Activated T-cell treated with anti-CD3 and anti-CD28 coated beads, Interleukin-2, amount 50 U/mL, for 24 hours (primary cell): ENCODE data around the gene TXN2.
"Not testable (repeated sequence)": the region's sequence is repeated elsewhere in the genome, so short reads cannot be mapped to it uniquely, and the experiment has no call there.

ENCODE experiments used
- DNase-seq: peaks from one replicate; pipeline ENCODE4 v3.0.0-alpha.2; 2020
- H3K27ac Mint-ChIP-seq: 2 replicates; pipeline ENCODE4 v1.8.0; 2020; ENCODE audit warnings: mild to moderate bottlenecking, mixed read lengths
- H3K27me3 Mint-ChIP-seq: 2 replicates; pipeline ENCODE4 v1.8.0; 2020; ENCODE audit warnings: mixed read lengths
- H3K36me3 Mint-ChIP-seq: 2 replicates; pipeline ENCODE4 v1.8.0; 2020; ENCODE audit warnings: low read depth, mixed read lengths
- H3K4me1 Mint-ChIP-seq: 2 replicates; pipeline ENCODE4 v1.8.0; 2020; ENCODE audit warnings: low read depth, mixed read lengths
- H3K4me3 Mint-ChIP-seq: 2 replicates; pipeline ENCODE4 v1.8.0; 2020; ENCODE audit warnings: mild to moderate bottlenecking, moderate library complexity, mixed read lengths
- H3K9me3 Mint-ChIP-seq: 2 replicates; pipeline ENCODE4 v1.8.0; 2020; ENCODE audit warnings: mixed read lengths

TXN2 gene

GRCh38 chr22:36435516-36436415, 45.7 kb downstream of the TXN2 start:
- H3K36me3 Mint-ChIP-seq: no peaks in the 10 kb centered on the region
- H3K27ac Mint-ChIP-seq: peak overlapping the region; percentile 86
- DNase-seq: peak; percentile 70
- H3K9me3 Mint-ChIP-seq: no peaks in the 10 kb centered on the region
- no peaks in the 10 kb centered on the region for H3K27me3 Mint-ChIP-seq
- peak overlapping the region; percentile 30 for H3K4me3 Mint-ChIP-seq
- H3K4me1 Mint-ChIP-seq: peaks cover 52% of the 10 kb centered on the region

- Mint-ChIP-seq H3K36me3 (no peaks in the 10 kb centered on the region), H3K9me3 (no peaks in the 10 kb centered on the region), H3K27me3 (no peaks in the 10 kb centered on the region), H3K27ac (peak overlapping the region; percentile 63), H3K4me3 (no peak overlapping the region), H3K4me1 (peaks cover 31% of the 10 kb centered on the region)
- no peak for DNase-seq
These were observed 47.9 kb downstream of the TXN2 start for GRCh38 chr22:36433318-36434231.

DNA sequence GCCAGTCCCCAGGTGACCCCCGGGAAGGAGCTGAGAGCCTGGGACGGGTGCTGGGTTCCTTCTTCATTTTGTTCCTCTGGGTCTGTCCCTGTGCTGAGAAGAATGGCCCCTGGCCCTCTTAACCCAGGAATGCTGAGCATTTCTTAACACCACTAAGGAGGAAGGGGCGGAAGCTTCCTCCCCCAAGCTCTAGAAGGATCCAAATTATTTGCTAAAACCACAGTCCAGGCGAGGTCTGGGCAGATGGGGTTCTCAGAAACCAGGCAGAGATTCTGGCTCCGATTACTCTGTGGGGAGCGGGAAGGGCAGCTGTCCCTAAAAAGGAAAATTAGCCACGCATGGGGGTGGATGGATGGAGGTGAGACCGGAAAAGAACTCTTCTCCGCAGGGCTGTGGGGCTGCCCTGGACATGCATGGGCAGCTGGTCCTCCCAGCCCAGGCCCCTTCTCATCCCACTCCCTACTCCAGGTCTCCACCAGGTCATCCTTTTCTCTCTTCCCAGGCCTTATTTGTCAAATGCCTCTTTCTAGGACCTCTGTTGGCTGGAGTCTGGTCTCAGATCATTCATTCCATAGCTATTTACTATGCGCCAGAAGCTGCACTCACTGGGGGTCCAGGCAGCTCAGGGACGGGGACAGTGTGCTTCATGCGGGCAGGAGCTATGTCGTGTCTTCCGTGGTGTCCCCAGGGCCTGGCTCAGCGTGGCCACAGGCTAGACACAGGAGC, 48.7 kb downstream of the TXN2 start:
- no peaks in the 10 kb centered on the region for H3K9me3 Mint-ChIP-seq
- no peak for DNase-seq
- no peaks in the 10 kb centered on the region for H3K36me3 Mint-ChIP-seq
- no peak overlapping the region for H3K27ac Mint-ChIP-seq
- H3K27me3 Mint-ChIP-seq: no peaks in the 10 kb centered on the region
- H3K4me3 Mint-ChIP-seq: no peak overlapping the region
- H3K4me1 Mint-ChIP-seq: peaks cover 30% of the 10 kb centered on the region

DNA sequence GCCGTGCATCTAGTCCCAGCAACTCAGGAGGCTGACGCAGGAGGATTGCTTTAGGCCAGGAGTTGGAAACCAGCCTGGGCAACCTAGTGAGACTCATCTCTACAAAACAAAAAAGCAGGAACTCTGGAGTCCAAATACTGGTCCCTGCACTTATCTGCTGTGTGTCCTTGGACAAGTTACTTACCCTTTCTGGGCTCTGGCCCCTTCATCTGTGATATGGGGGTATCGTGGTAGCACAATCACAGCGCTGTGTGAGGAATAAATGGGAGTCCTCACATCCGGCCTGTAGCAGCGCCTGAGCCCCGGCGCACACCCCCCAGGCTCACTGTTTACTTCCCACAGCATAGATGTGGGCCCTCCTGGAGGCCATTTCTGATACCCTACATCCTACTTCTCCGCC, 49.5 kb downstream of the TXN2 start:
- no peak overlapping the region for H3K27ac Mint-ChIP-seq
- H3K27me3 Mint-ChIP-seq: no peaks in the 10 kb centered on the region

GRCh38 chr22:36430863-36431262, 50.6 kb downstream of the TXN2 start:
- no peak for DNase-seq
- H3K4me1 Mint-ChIP-seq: peaks cover 30% of the 10 kb centered on the region
- no peak overlapping the region for H3K4me3 Mint-ChIP-seq
- H3K27ac Mint-ChIP-seq: no peak overlapping the region
- H3K36me3 Mint-ChIP-seq: no peaks in the 10 kb centered on the region
- no peaks in the 10 kb centered on the region for H3K27me3 Mint-ChIP-seq
- no peaks in the 10 kb centered on the region for H3K9me3 Mint-ChIP-seq

More for the DNA sequence above, 49.5 kb downstream of the TXN2 start:
- no peaks in the 10 kb centered on the region for H3K9me3 Mint-ChIP-seq
- peaks cover 33% of the 10 kb centered on the region for H3K4me1 Mint-ChIP-seq
- no peak overlapping the region for H3K4me3 Mint-ChIP-seq
- no peaks in the 10 kb centered on the region for H3K36me3 Mint-ChIP-seq
- no peak for DNase-seq

DNA sequence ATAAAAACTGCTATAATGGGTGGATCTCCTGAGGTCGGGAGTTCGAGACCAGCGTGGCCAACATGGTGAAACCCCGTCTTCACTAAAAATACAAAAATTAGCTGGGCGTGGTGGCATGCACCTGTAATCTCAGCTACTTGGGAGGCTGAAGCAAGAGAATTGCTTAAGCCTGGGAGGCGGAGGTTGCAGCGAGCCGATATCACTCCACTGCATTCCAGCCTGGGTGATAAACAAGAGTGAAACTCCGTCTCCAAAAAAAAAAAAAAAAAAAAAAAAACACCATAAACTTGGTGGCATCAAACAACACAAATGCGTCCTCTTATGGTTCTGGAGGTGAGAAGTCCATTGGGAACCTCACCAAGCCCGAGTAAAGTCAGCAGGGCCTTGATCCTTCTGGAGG, 53.5 kb downstream of the TXN2 start:
- not testable (repeated sequence) for DNase-seq, H3K4me3 Mint-ChIP-seq, H3K9me3 Mint-ChIP-seq, H3K27me3 Mint-ChIP-seq, H3K36me3 Mint-ChIP-seq, H3K27ac Mint-ChIP-seq
- H3K4me1 Mint-ChIP-seq: peaks cover 28% of the 10 kb centered on the region

- Mint-ChIP-seq H3K27ac (peak overlapping the region; percentile 75), H3K27me3 (no peaks in the 10 kb centered on the region), H3K4me1 (peaks cover 28% of the 10 kb centered on the region), H3K9me3 (no peaks in the 10 kb centered on the region), H3K36me3 (no peaks in the 10 kb centered on the region), H3K4me3 (peak overlapping the region; percentile 1)
- no peak for DNase-seq
These were observed 55.4 kb downstream of the TXN2 start for GRCh38 chr22:36425977-36426523.

- Mint-ChIP-seq H3K27ac (peak overlapping the region; percentile 42), H3K27me3 (no peaks in the 10 kb centered on the region), H3K9me3 (no peaks in the 10 kb centered on the region), H3K4me3 (no peak overlapping the region), H3K4me1 (peaks cover 28% of the 10 kb centered on the region), H3K36me3 (no peaks in the 10 kb centered on the region)
- no peak for DNase-seq
These were observed 56.4 kb downstream of the TXN2 start for GRCh38 chr22:36424901-36425579.

DNA sequence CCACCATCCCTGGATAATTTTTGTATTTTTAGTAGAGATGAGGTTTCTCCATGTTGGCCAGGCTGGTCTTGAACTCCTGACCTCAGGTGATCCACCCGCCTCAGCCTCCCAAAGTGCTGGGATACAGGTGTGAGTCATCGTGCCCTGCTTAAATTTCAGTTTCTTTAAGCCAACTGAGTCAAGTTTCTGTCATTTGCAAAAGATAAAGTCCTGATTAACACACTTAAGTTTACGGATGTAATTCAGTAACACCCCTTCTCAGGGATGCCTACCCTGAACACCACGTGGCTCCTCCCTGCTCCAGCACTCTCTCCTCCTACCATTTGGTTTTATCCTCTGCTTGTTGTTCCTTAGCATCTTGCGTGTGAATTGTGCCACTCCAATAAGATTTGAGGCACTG, 57.0 kb downstream of the TXN2 start:
- not testable (repeated sequence) for H3K4me3 Mint-ChIP-seq, H3K9me3 Mint-ChIP-seq, DNase-seq, H3K36me3 Mint-ChIP-seq, H3K27me3 Mint-ChIP-seq
- Mint-ChIP-seq H3K4me1 (peaks cover 30% of the 10 kb centered on the region), H3K27ac (peak overlapping the region; percentile 41)

DNA sequence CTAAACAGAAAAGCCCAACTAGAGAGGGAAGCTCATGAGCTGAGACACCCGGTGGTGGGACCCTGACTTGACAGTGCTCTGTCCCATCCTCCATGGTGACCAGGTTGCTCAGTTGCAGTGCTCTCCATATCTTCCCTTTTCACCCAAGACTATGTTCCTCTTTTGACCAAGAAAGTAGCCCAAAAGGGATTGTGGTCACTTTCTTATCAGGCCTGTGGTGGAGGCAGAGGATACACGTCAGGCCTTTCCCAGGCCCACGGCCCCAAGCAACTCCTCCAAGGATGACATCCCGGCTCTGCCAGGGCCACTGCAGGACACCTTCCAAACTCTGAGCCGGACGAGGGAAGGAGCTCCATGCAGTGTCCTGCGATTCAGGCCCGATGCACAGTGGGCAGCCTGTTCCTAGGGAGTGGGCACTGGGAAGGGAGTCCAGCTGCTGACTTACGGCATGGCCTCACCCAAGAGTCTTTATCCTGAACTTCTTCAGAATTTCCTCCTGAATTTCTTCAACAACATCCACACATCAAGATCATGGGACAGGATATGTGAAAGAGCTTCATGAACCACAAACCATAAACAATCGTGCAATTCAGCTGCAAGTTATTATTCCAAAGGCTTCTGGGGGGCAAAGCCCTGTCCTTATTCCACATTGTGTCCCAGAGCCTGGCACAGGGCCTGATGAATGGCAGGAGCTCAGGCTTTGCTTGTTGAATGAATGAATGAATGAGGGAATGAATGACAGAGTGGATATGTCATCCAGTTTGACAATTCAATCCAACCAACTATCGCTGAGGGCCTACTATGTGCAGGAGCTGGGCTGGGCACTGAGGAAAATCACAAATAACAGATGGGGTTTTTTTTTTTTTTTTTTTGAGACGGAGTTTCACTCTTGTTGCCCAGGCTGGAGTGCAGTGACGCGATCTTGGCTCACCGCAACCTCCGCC, 57.7 kb downstream of the TXN2 start:
- Mint-ChIP-seq H3K27ac (no peak overlapping the region), H3K36me3 (no peaks in the 10 kb centered on the region), H3K9me3 (no peaks in the 10 kb centered on the region), H3K4me1 (peaks cover 37% of the 10 kb centered on the region), H3K4me3 (no peak overlapping the region), H3K27me3 (no peaks in the 10 kb centered on the region)
- DNase-seq: no peak

- H3K9me3 Mint-ChIP-seq: no peaks in the 10 kb centered on the region
- no peak overlapping the region for H3K27ac Mint-ChIP-seq
- H3K4me1 Mint-ChIP-seq: peaks cover 37% of the 10 kb centered on the region
- H3K4me3 Mint-ChIP-seq: no peak overlapping the region
- H3K36me3 Mint-ChIP-seq: no peaks in the 10 kb centered on the region
- H3K27me3 Mint-ChIP-seq: no peaks in the 10 kb centered on the region
- no peak for DNase-seq
These were observed 59.0 kb downstream of the TXN2 start for GRCh38 chr22:36422287-36423014.
